Testis (tissue), 3 donors: ENCODE data around the gene NTM. TPM values are rescaled to one million over a fixed set of nuclear protein-coding genes. Genes with fewer than 3 reads are reported as not detected.
"Not testable (repeated sequence)": the region's sequence is repeated elsewhere in the genome, so short reads cannot be mapped to it uniquely, and the experiment has no call there.

Experiments
- DNase-seq: peaks from one replicate; pipeline ENCODE4 v3.0.0-alpha.2; 2019
- H3K27ac ChIP-seq, 2 donors: fragments of 200-600 bp; sonication (generic); one replicate each; pipeline ENCODE4 v1.5.1; 2019
- H3K27me3 ChIP-seq: fragments of 200-600 bp; sonication (generic); one replicate; pipeline ENCODE4 v1.5.1; 2019
- H3K36me3 ChIP-seq: fragments of 200-600 bp; sonication (generic); one replicate; pipeline ENCODE4 v1.5.1; 2017; ENCODE audit warnings: low read depth; ENCODE audit errors: missing control alignments
- H3K4me1 ChIP-seq: fragments of 200-600 bp; sonication (generic); one replicate; pipeline ENCODE4 v1.5.1; 2019
- H3K4me3 ChIP-seq, 2 donors: fragments of 200-600 bp; sonication (generic); one replicate each; pipeline ENCODE4 v1.5.1; 2017 to 2019
- H3K9me3 ChIP-seq: fragments of 200-600 bp; sonication (generic); one replicate; pipeline ENCODE4 v1.5.1; 2017
- POLR2A ChIP-seq: fragments of 450-650 bp; IDR thresholded peaks from one replicate; pipeline ENCODE4 v1.6.1; 2017; ENCODE audit warnings: antibody characterized with exemption, mild to moderate bottlenecking, moderate library complexity
- WGBS, 2 donors: methylation state at CpG; one replicate each; pipeline ENCODE4 v1.1.5; 2018; 5-methylcytosine and 5-hydroxymethylcytosine counted together
- intact Hi-C: fragments of 100-400 bp; cut with DNase I; formaldehyde crosslinking; loops from one replicate; pipeline ENCODE4 v1.15.1; 2023; ENCODE audit warnings: low total_unique reads
- polyA plus RNA-seq: library from polyadenylated mRNA; stranded (reverse); fragments of 350-450 nt; fragmentation: Illumina TruSeq; extraction: RNeasy Lipid Tissue Mini Kit (QIAGEN cat#74804); gene quantifications from one replicate; pipeline ENCODE4 v1.2.3, GENCODE V29; 2014; ENCODE audit warnings: low read depth, low replicate concordance; ENCODE audit not compliant: insufficient read depth
- total RNA-seq, 2 donors: library from RNA; depleted of rRNA; stranded (reverse); fragments of >200 nt; gene quantifications; one replicate each; pipeline ENCODE4 v1.2.3, GENCODE V29; 2016
- TF ChIP-seq, protein P1 (sequence below), 3 experiments: fragments of 450-650 bp in 2 of 3; fragments of 200-600 bp in 1 of 3; sonication (generic) in 1 of 3; IDR thresholded peaks; one replicate each; pipeline ENCODE4 v1.5.1; 2016 to 2019; ENCODE audit warnings: antibody characterized with exemption in 3 of 3, mild to moderate bottlenecking in 2 of 3, moderate library complexity in 1 of 3

Gene NTM
- total and polyA plus RNA-seq, 3 donors from 2014 or later: 1.7 to 4.5 (median 1.8) TPM

DNA sequence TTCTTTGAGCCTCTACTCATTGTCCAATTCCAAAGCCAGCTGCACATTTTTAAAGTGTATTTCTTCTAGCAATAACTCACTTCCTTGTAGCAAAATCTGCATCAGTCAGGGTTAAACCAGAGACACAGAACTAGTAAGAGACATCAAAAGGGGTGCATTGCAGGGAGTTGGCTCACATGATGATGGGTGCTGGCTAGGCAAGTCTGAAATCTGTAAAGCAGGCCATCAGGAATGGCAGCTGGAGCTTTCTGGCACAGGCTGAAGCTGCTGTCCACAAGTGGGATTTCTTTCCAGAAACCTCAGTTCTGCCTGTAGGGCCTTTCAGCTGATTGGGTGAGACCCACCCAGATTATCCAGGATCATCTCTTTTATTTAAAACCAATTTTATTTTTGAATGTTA, 698.1 kb downstream of the NTM start:
- no peaks in the 10 kb centered on the region for H3K9me3 ChIP-seq
- no peak overlapping the region for H3K4me3 ChIP-seq
- H3K36me3 ChIP-seq: no peaks in the 10 kb centered on the region
- H3K27me3 ChIP-seq: no peaks in the 10 kb centered on the region
- H3K4me1 ChIP-seq: no peaks in the 10 kb centered on the region
- no peak for DNase-seq
- no peak overlapping the region for H3K27ac ChIP-seq
- TF ChIP-seq, protein P1, sequence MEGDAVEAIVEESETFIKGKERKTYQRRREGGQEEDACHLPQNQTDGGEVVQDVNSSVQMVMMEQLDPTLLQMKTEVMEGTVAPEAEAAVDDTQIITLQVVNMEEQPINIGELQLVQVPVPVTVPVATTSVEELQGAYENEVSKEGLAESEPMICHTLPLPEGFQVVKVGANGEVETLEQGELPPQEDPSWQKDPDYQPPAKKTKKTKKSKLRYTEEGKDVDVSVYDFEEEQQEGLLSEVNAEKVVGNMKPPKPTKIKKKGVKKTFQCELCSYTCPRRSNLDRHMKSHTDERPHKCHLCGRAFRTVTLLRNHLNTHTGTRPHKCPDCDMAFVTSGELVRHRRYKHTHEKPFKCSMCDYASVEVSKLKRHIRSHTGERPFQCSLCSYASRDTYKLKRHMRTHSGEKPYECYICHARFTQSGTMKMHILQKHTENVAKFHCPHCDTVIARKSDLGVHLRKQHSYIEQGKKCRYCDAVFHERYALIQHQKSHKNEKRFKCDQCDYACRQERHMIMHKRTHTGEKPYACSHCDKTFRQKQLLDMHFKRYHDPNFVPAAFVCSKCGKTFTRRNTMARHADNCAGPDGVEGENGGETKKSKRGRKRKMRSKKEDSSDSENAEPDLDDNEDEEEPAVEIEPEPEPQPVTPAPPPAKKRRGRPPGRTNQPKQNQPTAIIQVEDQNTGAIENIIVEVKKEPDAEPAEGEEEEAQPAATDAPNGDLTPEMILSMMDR (IDR thresholded peaks at IDR 0.05): no peak
- no peak for TF ChIP-seq POLR2A
- intact Hi-C loops: no loop called here

DNA sequence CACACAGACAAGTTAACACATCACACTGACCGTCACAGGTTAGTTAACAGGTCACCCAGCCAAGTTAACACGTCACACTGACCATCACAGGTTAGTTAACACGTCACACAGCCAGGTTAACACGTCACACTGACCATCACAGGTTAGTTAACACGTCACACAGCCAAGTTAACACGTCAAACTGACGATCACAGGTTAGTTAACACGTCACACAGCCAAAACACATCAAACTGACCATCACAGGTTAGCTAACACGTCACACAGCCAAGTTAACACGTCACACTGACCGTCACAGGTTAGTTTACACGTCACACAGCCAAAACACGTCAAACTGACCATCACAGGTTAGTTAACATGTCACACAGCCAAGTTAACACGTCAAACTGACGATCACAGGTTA, 699.2 kb downstream of the NTM start:
- DNase-seq, H3K9me3 ChIP-seq, H3K27ac ChIP-seq, H3K4me1 ChIP-seq, H3K36me3 ChIP-seq, H3K27me3 ChIP-seq, intact Hi-C loops, H3K4me3 ChIP-seq: not testable (repeated sequence)
- 91 to 93% methylated on average over 15 of the region's 15 CpGs for WGBS, 2 donors

DNA sequence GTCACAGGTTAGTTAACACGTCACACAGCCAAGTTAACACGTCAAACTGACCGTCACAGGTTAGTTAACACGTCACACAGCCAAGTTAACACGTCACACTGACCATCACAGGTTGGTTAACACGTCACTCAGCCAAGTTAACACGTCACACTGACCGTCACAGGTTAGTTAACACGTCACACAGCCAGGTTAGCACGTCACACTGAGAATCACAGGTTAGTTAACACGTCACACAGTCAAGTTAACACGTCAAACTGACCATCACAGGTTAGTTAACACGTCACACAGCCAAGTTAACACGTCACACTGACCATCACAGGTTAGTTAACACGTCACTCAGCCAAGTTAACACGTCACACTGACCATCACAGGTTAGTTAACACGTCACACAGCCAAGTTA, 700.5 kb downstream of the NTM start:
- H3K9me3 ChIP-seq, H3K36me3 ChIP-seq, H3K4me3 ChIP-seq, H3K27me3 ChIP-seq, intact Hi-C loops, H3K27ac ChIP-seq, DNase-seq, H3K4me1 ChIP-seq: not testable (repeated sequence)
- WGBS, 2 donors: 94 to 95% methylated on average over 17 of the region's 17 CpGs

DNA sequence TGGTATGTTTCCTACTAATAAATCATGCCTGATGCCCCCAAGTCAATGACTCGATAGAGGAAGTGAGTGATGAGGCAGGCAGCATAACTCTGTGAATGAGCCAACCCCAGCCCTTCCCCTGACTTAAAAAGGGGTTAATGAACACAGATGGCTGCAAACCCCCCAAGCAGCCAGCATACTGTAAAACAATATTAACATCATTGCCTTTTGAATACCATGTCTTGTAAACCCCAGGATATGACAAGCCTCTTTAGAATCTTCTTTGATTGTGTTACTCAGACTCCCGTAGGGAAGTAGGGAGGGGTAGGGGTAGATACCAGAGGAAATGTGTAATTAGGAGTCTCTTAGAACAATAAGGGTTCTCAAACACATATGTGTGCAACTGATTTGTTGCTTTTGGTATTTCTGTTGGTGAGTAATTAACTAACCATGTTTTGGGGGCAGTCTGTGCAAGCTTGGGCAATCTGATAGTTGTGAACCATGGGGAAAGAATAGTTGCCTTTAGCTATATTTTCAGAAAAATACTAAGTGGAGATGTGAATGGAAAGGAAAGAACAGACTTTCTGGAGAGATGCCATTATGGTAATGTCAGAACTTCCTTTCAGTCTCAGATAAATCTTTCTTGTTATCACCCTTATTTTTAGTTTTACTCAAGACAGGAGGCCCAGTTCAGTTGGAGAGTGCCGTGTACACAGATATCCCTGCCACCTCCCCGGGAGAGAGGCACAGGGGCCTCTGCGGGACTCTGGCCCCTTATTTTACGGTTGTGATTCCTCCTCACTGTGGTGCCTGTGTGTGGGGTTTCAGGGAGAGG, 701.8 kb downstream of the NTM start:
- no peaks in the 10 kb centered on the region for H3K27me3 ChIP-seq
- no peaks in the 10 kb centered on the region for H3K36me3 ChIP-seq
- no peaks in the 10 kb centered on the region for H3K9me3 ChIP-seq
- intact Hi-C loops: no loop called here
- no peak for DNase-seq
- no peaks in the 10 kb centered on the region for H3K4me1 ChIP-seq
- TF ChIP-seq, protein P1 (IDR thresholded peaks at IDR 0.05): no peak
- no peak for TF ChIP-seq POLR2A
- 20 to 36% methylated on average over 6 of the region's 6 CpGs for WGBS, 2 donors
- no peak overlapping the region for H3K4me3 ChIP-seq
- no peak overlapping the region for H3K27ac ChIP-seq

DNA sequence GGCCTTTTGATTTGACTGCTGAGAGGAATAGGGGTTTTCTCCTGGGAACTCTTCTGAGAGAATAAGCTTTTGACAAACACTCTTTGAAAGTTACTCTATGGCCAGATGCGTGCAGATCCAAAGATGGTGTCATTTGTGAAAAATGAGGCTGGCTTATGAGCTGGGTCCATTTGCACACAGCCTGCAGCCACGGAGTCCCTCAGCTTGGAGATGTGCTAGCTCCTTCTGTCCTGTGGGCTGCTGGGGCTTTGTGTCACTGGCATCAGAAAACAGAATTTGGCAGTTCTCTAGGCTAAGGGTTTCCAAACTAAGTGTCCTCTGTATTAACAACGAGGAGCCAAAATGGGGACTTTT, 702.4 kb downstream of the NTM start:
- Histone ChIP-seq H3K27me3 (no peaks in the 10 kb centered on the region), H3K4me1 (no peaks in the 10 kb centered on the region), H3K4me3 (no peak overlapping the region), H3K9me3 (no peaks in the 10 kb centered on the region), H3K36me3 (no peaks in the 10 kb centered on the region), H3K27ac (no peak overlapping the region)
- DNase-seq: no peak
- no peak for TF ChIP-seq POLR2A
- TF ChIP-seq, protein P1 (IDR thresholded peaks at IDR 0.05): no peak
- intact Hi-C loops: no loop called here
- WGBS, 2 donors: 68 to 76% methylated on average over 3 of the region's 3 CpGs

DNA sequence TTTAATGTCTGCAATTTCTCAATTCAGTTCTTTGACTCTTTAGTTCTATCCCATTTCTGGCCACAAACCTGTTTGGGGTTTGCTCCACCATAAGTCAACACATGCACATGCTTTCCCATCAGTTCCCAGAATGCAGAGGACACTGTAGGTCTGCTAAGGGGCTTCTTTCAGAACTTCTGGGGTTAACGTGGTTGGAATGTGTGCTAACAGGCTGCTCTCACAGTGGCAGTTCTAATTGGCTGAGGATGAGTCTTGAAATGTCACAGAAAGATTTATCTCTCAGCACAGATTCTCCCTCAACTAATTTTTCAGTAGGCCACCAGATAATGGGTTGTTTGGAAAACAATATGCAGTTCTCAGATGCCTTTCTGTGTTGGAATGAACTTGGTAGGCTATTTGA, 703.4 kb downstream of the NTM start:
- H3K27me3 ChIP-seq: no peaks in the 10 kb centered on the region
- no peak for TF ChIP-seq POLR2A
- TF ChIP-seq, protein P1 (IDR thresholded peaks at IDR 0.05): no peak
- intact Hi-C loops: no loop called here
- no peak overlapping the region for H3K4me3 ChIP-seq
- H3K4me1 ChIP-seq: no peaks in the 10 kb centered on the region
- DNase-seq: no peak
- WGBS, 2 donors: 64 to 67% methylated on average over 1 of the region's 1 CpG
- no peaks in the 10 kb centered on the region for H3K36me3 ChIP-seq
- H3K27ac ChIP-seq: no peak overlapping the region
- H3K9me3 ChIP-seq: no peaks in the 10 kb centered on the region
